HG03196 (cell line): ENCODE results near the gene PRRC1.
A peak's percentile ranks its signal among the peaks of the same experiment; 100 is the strongest.

Experiments used
- ATAC-seq: cut with Tn5 transposase; IDR thresholded peaks from one replicate; pipeline ENCODE4 v1.9.1; 2021; ENCODE audit not compliant: unreplicated experiment

PRRC1 gene

DNA sequence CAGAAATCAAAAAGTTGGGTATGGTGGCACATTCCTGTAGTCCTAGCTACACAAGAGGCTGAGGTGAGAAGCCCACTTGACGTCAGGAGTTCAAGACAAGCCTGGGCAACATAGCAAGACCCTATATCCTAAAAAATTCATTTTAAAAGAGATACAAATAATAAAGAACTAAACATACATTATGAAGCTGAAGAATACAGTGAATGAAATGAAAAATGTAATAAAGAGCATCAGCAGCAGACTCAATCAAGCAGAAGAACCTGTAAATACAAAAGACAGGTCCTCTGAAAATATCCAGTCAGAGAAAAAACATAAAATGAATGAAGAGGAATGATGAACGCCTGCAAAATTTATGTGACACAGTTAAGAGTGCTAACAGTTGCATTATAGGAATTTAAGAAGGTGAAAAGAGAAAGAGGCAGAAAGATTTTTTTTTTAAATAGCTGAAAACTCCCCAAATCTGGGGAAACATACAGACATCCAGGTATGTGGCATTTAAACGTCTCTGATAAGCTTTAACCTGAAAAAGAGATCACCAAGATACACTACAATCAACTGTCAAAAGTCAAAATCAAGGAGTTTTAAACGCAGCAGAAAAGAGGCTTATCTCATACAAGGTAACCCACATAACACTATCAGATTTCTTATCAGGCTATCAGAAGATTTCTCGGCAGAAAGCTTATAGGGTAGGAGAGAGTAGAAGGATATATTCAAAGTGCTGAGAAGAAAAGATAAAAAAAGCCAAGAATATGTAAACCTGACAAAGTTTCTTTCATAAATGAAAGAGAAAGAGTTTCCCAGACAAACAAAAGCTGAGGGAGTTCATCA, 57.6 kb downstream of the PRRC1 start:
- no peak for ATAC-seq

DNA sequence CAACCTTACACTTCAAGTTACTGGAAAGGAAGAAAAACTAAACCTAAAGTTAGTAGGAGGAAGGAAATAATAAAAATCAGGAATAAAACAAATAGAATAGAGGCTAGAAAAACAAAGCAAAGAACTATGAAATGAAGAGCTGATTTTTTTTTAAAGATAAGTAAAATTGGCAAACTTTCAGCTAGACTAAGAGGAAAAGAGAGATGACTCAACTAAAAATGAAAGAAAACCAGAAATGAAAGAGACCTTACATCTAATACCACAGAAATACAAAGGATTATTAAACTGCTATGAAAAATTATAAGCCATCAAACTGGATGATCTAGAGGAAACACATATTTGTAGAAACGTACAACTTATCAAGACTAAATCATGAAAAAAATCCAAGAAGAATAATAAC, 60.0 kb downstream of the PRRC1 start:
- no peak for ATAC-seq

DNA sequence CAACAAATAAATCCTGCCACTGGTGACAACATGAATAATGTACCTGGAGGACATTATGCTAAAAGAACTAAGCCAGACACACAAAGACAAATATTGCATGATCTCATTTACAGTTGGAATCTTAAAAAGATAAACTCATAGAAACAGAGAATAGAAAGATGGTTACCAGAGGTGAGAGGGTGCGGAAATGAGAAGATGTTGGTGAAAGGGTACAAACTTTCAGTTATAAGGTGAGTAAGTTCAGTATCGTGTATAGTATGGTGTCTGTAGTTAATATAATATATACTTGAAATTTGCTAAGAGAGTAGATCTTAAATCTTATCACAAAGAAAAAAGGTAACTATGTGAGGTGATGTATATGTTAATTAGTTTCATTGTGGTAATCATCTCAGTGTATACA, 63.3 kb downstream of the PRRC1 start:
- ATAC-seq = peak; percentile 51

DNA sequence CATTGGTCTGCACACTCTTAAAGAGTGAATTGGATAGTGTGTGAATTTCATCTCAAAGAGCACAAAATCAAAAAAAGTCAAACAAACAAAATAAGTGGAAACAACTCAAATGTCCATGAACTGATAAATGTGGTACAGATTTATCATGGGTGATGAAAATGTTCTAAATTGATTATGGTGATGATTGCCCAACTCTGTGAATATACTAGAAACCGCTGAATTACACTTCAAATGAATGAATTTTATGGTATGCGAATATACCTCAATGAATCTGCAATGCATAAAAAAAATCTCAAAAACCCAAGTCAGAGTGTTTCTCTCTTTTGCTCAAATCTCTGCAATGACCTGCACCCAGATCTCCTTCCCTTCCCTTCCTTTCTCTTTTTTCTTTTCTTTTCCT, 64.0 kb downstream of the PRRC1 start:
- no peak for ATAC-seq

DNA sequence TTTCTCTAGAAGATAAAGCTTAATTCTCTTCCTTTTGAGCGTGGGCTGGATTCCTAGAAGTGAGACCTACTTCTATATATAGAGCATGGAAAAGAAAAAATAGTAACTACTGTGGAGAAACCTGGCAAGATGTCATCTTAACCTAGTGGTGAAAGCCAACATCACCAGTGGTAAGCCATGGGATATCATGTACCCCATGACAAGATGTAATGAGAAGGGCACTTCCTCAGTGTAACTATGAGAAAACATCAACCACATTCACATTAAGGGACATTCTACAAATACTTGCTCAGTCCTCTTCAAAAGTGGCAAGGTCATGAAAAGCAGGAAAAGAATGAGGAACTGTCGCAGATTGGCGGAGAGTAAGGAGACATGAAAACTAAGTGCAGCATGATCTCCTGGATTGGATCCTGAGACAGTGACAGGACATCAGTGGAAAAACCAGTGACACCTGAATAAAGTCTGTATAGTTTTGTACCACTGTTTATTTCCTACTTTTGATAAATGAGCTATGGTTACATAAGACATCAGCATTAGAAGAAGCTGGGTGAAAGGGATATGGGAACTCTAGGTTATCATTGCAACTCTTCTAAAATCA, 65.4 kb downstream of the PRRC1 start:
- no peak for ATAC-seq

DNA sequence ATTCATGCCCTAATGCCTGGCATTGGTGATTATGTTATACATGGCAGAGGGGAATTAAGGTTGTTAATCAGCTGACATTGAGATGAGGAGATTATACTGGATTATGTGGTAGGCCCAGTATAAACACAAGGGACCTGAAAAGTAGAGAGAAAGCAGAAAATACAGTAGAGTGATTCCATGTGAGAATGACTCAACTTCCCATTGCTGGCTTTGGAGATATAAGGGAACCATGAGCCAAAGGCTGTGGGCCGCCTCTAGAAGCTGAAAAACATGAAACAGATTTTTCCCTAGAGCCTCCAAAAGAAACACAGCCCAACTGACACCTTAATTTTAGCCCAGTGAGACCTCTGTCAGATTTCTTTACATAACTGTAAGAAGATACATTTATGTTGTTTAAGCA, 66.4 kb downstream of the PRRC1 start:
- ATAC-seq = no peak

DNA sequence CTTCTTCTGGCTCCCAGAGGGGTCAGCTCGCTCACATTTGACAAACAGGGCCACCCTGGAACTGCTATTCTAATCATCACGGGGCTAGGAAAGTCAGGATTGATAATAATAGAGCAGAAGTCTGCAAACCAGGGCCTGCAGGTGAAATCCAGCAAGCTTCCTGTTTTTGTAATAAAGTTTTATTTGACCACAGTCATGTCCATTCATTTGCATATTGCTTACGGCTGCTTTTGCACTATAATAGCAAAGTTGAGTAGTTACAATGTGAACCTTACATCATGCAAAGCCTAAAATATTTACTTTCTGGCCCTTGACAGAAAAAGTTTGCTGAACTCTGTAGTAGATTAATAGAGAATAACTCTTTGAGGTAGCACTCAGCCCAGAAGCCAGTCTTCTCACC, 68.2 kb downstream of the PRRC1 start:
- peak; percentile 26 for ATAC-seq

DNA sequence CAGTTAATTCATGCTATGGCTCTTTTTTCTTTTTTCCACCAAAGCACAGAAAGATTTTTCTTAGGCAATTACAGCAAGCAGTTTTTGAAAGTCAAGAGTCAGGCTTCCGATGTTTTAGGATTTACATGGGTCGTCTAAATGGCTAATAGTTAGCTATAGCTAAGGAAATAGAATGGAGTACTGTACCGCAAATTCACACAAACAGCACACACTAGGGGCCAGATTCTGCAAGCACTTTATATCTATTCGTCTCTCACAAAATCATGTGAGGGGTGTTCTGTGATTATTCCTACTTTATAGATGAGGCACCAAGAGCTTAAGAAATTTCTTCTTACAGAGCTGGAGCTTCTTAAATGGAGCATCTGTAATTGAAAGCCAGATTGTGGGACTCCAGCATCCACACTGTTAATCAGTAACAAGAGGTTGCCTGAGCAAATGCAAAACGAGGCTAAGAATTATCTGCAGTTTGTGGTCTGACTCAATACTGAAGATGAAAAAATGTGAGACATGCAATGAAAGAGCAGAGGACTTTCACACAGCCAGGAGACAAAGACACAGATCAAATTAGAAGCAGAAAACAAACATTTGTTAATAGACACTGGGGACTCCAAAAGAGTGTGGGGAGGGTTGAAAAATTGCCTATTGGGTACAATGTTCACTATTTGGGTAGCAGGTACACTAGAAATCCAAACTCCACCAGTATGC, 68.8 kb downstream of the PRRC1 start:
- peak; percentile 80 for ATAC-seq

DNA sequence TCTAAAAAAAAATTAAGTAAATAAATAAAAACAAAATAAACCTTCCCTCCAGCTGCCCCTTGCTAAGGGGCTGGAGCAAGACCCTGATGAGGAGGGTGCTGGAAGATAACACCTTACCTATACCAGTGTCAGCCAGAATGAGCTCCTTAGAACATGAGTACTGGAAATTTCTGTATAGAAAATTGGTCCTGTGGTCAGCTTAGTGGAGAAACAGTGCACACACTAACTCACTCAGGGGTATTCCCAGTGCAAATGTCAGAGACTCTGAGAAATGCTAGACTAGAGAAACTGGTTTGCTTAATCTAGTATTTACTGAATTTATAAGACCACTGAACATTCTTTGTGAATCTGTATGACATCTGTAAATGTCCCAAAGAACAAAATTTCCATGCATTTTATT, 69.4 kb downstream of the PRRC1 start:
- peak; percentile 36 for ATAC-seq

DNA sequence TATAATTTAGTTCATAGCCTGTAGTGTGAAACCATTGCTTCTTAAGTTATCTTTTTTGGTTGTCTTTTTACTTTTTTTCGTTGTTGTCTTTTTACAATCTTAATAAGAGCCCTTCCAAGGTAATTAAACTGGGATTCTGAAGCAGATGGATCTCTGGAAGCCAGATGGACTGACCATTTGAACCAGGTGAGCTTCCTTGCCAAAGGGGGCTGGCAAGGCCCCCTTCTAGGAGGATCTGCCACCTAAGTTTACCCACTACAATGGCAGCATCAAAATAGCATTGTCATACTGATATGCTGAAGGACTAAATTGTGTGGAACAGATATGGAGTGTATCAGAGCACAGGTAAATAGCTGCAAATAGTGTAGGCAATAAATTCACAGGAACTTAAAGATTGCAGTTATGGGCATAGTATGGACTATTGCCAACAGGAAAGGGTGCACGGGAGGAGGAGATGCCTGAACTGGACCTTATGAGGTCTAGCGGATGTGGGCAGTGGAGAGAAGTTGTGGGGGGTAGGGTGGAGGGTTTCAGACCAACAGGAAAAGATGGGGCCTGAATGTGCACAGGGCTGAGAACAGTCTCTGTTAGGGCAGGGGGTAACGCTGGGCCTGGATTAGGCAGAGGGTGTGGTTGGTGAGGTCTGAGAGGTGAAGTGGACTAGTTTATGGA, 69.9 kb downstream of the PRRC1 start:
- no peak for ATAC-seq

DNA sequence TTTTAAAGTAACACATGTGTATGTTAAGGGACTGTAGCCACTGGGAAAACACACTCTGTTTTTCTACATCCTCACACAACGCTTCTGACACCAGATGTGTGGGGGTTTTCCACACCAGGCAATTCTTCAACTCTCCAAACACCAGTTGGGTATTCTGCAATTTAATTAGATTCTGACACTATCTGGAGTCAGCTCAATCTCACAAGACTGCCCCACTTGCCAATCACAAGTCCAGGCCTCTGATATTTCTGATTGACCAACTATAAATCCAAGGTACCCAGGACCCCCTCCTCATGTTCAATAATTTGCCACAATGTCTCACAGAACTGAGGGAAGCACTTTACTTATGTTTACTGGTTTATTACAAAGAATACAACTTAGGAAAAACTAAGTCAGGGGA, 70.9 kb downstream of the PRRC1 start:
- no peak for ATAC-seq

DNA sequence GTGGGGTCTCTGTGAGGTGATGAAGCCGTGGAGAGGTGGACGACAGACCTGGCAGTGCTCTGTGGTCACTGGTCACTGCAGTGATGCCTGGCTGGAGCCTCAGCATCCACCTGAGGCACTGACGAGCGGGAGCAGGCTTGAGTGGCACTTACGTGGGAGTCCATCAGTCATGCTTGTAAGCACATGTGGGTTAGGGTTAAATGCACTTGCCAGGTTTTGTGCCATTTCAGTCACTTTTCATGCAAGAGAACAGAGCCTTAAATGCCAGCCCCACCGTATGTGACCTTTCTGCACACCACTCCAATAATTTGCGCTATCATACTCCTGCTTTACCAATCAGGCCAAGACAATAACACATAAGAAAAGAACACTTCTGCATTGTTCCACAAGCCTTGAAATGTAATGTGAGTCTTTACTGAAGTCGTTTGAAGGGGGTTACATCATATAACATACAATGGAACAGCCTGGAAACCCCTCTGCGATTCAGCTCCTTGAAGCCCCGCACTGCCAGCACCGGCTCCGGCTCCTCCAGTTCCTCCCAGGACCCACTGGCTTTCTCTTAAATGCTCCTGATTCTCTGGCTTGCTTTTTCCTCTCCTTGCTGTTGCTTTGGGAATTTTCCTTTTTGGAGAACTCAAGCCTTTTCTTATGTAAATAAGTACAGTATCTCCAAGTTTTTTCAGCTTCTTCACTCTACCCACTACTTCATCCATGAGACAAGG, 72.0 kb downstream of the PRRC1 start:
- no peak for ATAC-seq

DNA sequence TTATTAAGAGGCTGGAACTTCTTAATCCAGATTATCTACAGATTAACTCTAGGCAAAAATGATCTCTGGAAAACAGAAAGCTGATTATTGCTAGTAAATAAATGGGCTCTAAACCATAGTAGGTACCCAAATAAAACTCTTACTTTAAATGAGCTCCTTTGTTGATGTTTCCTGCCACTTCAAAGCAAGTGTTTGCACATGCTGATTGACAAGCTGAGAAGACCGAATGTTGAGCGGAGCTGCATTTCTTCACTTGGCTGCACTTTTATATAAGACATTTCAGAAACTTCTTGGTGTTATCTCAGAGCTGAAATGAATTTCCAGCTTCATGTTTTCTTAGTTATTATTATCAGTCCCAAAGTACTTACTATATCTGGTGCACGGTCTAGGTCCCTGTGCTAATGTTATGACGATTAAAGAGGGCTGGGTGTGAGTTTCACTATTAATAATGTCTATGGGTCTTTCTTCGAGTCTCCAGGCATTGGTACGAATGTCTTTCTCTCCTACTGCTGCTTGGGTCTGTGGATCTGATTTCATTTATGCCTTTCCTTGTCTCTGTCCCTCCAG, 72.8 kb downstream of the PRRC1 start:
- peak; percentile 31 for ATAC-seq

DNA sequence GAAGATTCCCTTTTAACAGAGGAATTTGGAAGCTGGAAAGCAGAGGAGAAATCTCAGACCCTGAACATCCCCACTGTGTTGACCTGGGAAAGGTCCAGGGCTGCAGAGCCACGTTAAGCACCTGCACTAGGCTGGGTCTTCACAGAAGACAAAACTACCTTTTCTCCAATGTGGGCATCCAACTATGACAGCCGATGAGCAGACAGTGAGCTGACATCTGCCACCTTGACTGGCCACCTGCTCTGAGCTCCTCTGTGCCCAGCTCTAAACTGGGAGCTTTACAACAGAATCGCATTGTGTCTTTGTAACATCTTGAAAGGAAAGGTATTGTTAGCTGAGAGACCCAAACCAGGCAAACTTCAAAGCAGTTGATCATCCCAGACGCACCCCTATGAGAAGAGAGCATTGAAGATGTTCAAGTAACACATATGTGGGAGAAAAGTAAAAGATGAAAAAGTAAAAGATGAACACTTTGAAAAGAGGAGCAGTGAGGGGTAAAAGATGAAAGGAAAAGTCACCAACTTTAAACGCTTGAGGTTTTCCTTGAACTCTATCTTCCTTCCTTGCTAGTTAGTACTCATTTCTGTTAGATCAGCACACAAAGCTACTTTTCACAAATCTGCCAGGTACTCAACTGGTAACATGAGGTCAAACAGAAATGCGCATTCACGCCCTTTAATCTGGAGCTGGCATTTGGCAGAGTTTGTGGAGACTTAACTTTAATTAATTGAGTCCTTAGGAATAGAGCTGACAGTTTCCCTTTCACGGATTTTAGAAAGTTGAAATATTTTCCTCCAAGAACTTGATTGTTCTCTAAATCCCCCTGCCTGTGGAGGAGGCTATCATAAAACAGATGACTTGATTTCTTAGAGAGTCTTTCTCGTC, 78.3 kb downstream of the PRRC1 start:
- no peak for ATAC-seq

DNA sequence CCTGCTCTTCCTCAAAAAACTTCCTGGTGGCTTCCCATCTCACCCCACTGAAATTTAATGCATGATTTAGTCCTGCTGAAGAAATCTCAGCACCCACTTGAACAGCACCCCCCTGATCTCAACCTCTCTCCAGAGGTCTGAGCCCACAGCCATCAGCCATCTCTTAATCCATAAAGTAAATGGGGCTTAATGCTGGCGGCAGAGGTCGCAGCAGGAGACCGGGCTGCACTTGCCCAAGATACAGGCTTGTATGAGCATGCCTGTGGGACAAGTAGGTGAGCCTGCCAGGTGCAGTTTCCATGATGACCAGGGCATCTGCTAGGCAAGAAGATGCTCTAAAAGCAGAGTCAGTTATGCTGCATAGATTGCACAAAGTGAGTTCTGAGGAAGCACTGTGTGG, 79.1 kb downstream of the PRRC1 start:
- no peak for ATAC-seq

DNA sequence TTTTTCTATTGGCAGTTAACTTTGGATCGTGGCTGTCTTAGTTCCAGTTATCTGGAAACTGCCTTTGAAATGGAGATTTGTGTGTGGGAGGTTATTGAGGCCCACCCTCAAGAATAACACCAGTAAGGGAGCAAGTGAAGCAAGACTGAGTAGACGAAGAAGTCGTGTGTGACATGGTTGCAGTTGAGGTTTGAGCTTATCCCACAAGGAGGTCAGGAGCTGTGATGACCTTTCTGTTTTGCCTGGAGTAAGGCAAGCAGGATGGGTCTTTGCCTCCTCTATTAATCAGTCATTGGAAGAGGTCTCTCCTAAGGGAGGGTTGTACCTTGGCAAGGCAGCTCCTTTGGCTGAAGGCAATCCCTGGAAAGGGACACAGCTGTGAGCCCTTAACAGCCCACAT, 81.9 kb downstream of the PRRC1 start:
- no peak for ATAC-seq

DNA sequence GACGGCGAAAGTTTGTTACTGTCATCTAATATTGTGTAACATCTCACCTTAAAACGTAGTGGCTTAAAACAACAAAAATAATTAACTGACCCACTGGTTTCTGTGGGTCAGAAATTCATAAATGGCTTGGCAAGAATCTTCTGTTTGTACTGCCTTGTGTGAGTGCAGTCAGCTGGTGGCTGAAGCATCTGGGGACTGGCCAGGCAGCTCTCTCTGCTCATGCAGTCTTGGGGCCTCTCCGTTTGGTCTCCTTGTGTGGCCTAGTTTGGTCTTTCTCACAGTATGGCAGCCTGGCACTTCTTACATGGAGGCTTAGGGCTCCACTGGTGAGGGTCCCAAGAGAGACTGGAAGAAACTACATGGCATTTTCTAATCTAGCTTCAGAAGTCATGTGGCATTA, 82.4 kb downstream of the PRRC1 start:
- ATAC-seq = no peak

DNA sequence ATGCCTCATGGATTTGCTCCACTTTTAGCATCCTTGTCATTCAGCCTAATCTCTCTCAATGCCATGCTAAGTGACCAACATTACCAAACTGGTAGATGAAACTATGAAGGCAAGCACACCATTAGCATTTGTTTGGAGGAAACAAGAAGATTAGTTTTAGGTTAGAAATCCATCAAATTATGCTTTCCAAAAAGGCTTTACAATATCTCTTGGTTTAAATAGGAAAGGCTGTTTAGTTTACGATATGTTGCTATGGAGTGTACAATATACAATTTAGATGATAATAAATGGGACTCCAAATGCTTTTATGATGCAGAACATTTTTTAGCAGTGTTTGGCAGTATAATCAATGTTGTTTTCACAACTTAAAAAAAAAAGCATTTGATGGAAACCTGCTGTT, 83.7 kb downstream of the PRRC1 start:
- no peak for ATAC-seq

DNA sequence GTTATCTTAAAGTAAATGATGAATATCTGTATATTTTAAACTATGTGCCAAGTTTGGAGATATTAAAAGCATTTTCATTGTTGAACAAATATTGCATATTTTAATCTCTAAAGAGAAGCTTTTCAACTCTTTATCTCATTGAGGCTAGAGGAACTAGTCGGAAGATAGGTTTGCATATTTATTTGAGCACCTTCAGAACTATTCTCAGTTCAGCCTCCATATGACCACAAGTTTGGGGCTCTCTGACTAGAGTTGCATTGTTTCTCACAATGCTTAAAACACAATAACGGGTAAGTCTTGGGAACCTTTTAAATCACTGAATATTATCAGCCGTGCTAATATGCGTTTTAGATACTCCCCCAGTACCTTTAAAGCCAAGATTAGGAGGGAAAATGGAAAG, 84.2 kb downstream of the PRRC1 start:
- no peak for ATAC-seq

DNA sequence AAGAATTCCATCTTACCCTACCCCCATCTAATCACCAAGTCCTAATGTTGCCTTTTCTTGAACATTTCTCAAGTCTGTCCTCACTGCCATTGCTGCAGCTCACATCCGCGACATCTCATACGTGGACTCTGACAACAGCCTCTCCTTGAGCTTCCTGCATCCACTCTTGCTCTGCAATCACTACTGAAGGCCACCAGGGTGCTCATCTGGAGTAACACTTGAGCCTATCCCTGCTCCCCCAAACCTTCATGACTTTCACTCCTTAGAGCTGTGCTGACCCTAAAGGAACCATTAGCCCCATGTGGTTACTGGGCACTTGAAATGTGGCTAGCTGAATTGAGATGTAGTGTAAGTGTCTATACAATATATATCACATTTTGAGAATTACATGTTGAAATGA, 85.0 kb downstream of the PRRC1 start:
- ATAC-seq = no peak
